Activated CD4-positive, alpha-beta T cell treated with anti-CD3 and anti-CD28 coated beads, Interleukin-2, amount 10 ng/mL, durations not matched to agents 7 days and 5 days (primary cell): ENCODE measurements around the gene ASCC1. TPM values are rescaled to one million over a fixed set of nuclear protein-coding genes. Genes with fewer than 3 reads are reported as not detected.
A peak's percentile ranks its signal among the peaks of the same experiment; 100 is the strongest.

ENCODE experiments used
- CTCF ChIA-PET: fragments of 350-600 bp; sonication (Branson Sonifier 250); formaldehyde crosslinking; loops from one replicate; lab custom pipeline; 2021; ENCODE audit warnings: antibody characterized with exemption; lab: Charles Lee
- POLR2A ChIA-PET: fragments of 350-600 bp; sonication (Branson Sonifier 250); formaldehyde crosslinking; loops from one replicate; lab custom pipeline; 2021; ENCODE audit warnings: antibody characterized with exemption; lab: Charles Lee
- DNase-seq: peaks from one replicate; pipeline ENCODE4 v3.0.0-alpha.2; 2020
- H3K27ac Mint-ChIP-seq: one replicate; pipeline ENCODE4 v1.8.0; 2021; ENCODE audit warnings: mild to moderate bottlenecking, moderate library complexity, mixed read lengths
- H3K27me3 Mint-ChIP-seq: one replicate; pipeline ENCODE4 v1.8.0; 2021; ENCODE audit warnings: mixed read lengths
- H3K36me3 Mint-ChIP-seq: one replicate; pipeline ENCODE4 v1.8.0; 2021; ENCODE audit warnings: low read depth, mixed read lengths
- H3K4me1 Mint-ChIP-seq: one replicate; pipeline ENCODE4 v1.8.0; 2021; ENCODE audit warnings: mixed read lengths
- H3K4me3 Mint-ChIP-seq: one replicate; pipeline ENCODE4 v1.8.0; 2021; ENCODE audit warnings: mild to moderate bottlenecking, moderate library complexity, mixed read lengths
- H3K9me3 Mint-ChIP-seq: one replicate; pipeline ENCODE4 v1.8.0; 2021; ENCODE audit warnings: mixed read lengths
- total RNA-seq, 2 experiments: library from RNA; stranded (reverse); gene quantifications; one replicate each; pipeline ENCODE4 v1.2.3, GENCODE V29; 2021

Gene ASCC1
- total RNA-seq, 2 experiments from 2014 or later: 24.8 to 35.6 TPM

DNA sequence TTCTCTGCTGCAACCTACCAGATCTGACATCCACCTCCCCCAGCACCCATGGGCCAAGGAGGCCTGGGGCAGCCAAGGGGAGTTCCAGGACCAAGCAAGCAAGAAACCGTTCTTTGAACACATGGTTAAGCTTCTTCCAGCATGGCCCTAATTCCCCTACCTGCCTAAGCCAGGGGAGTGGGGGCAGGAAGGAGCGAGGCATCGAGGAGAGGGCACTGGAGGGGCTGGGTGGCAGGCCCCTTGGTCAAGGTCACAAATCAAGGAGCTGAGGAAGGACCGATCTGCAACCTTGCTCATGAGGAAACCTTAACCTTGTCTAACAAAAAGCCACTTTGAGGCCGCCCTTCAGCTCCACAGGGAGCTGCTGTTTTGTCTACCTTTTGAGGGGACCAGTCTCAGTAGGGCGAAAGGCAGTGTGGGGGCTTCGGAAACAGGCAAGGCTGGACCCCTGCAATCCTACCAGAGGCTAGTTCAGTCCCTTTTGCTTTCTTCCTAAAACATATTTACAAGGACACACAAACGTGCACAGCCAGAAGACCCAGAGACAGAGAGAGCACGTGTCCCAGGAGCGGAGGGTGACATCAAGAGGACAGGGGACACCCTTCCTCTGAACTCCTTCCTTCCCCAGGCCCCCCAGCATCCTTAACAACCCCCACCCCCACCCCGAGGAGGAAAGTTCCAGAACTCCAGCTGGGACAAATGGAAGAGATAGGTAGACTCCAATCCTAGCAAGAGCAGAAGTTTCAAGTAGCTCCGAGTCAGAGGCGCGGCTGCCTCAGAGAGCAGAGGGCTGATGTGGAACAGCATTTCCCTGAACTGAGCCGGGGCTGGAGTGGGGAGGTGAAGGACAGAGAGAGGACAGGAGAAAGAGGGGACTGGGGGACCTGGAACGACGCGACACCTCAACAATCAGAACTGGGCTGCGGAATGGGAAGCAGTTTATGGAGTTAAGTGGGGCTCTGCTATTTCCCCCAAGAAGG is 155.9 kb downstream of the ASCC1 start:
- Mint-ChIP-seq H3K9me3 (no peaks in the 10 kb centered on the region), H3K27me3 (no peaks in the 10 kb centered on the region), H3K36me3 (peaks cover 29% of the 10 kb centered on the region), H3K4me1 (peaks cover 4% of the 10 kb centered on the region), H3K27ac (peak overlapping the region; percentile 37), H3K4me3 (no peak overlapping the region)
- ChIA-PET CTCF (interaction anchor here (0.6 to 4.0 kb wide), 5 partner anchors 11 to 647 kb away, joined by 3 to 21 read pairs (median 9); no protein-coding TSS in a partner anchor), POLR2A (no interaction called here)
- no peak for DNase-seq

DNA sequence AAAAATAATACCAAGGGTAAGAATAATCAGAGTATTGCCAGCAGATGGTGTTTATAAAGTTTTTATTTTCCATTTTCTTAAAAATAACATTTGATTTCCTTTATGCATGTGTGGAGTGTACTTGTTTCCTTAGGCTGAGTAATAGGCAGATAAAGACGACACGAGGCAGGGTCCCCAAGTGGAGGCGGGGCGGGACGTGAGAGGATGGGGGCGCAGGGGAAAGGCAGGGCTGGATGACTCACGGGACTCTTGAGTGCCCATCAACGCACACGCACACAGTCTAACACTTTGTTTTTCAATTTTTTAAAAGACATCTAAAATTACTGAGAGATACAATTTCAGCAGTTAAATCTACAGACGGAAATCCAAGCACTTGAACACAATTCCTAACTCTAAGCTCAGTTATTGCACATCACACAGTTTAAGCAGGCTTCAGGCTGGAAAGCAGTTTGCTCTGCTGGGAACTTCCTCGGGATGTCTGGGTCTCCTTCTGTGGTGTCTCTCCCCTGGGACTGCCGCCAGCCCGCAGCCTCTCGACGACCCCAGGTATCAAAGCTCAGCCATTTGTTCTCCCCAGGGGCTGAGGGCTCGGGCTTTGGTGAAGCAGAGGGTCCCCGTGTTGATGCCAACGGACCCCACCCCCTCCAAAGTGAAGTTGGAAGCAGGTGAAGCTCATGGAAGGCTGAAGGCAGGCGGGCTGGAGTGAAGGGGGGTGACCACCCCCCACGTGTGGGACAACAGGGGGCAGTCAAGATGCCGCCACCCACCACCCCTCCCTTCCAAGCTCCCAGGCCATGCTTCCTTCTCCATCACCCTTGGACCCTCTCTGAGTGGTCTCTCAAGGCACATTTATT is 156.9 kb downstream of the ASCC1 start:
- CTCF ChIA-PET: interaction anchor here (0.6 to 4.0 kb wide), 4 partner anchors 11 to 646 kb away, joined by 3 to 21 read pairs (median 6); no protein-coding TSS in a partner anchor
- POLR2A ChIA-PET: no interaction called here
- H3K36me3 Mint-ChIP-seq: peaks cover 27% of the 10 kb centered on the region
- H3K27ac Mint-ChIP-seq: peak overlapping the region; percentile 41
- no peak overlapping the region for H3K4me3 Mint-ChIP-seq
- no peak for DNase-seq
- H3K4me1 Mint-ChIP-seq: peaks cover 7% of the 10 kb centered on the region
- H3K27me3 Mint-ChIP-seq: no peaks in the 10 kb centered on the region
- no peaks in the 10 kb centered on the region for H3K9me3 Mint-ChIP-seq

DNA sequence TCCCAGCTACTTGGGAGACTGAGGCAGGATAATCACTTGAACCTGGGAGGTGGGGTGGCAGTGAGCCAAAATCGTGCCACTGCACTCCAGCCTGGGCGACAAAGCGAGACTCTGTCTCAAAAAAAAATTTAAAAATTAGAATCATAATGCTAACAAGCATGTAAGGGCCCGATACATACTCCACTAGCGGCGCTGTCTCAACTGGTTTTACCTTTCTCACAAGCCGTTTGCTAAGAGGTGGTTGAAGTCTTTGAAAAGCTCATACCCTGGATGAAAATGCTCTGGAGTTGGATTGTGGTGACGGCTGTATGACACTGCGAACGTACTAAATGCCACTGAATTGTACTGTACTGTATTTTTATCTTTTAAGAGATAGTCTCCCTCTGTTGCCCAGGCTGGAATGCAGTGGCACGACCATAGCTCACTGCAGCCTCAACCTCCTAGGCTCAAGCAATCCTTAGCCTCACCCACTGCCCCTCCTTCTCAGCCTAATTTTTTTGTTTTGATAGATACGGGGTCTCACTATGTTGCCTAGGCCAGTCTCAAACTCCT is 157.7 kb downstream of the ASCC1 start:
- Mint-ChIP-seq H3K27ac (peak overlapping the region; percentile 41), H3K9me3 (no peaks in the 10 kb centered on the region), H3K4me3 (no peak overlapping the region), H3K27me3 (no peaks in the 10 kb centered on the region), H3K36me3 (peaks cover 19% of the 10 kb centered on the region), H3K4me1 (peaks cover 7% of the 10 kb centered on the region)
- DNase-seq: no peak
- CTCF ChIA-PET: interaction anchor here (0.7 to 4.0 kb wide), 2 partner anchors 10 to 125 kb away, joined by 3 to 21 read pairs; no protein-coding TSS in a partner anchor
- POLR2A ChIA-PET: no interaction called here

DNA sequence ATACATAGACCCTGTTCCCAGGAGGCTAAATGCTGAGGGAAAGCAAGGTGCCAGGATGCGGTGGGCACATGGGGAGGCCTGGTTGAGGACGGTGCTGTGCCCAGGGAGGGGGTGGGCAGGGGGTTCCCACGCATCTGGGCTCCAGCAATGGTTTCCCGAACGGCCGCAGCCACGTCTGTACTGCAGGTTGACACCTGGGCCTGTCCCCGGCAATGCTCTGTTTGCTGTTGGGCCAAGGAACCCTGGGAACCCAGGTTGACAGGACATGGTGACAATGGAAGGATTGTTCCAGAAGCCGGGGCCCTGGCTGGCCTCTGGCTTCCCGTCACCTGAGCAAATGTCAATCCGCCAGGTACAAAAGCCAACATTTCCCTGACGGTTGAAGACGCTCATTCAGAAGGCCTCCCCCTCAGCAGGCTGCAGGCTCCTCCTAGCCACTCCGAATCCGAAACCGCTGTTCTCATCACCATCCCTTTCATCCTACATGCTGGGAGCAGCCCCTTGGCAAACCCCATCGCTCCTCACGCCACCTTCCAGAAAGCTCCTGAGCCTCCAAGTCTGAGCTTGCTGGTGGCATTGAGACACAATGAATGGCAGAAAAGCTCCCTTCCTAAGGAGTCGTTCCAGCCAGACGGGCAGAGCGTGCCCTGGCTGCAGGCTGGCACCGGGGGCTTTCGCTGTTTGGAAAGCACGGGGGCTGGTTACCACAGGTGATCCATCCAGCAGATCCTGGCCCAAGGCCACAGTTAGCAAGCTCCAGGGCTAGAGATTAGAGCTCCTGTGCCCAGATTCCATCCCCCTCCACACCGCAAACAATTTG is 158.9 kb downstream of the ASCC1 start:
- Mint-ChIP-seq H3K36me3 (peaks cover 8% of the 10 kb centered on the region), H3K4me3 (peak overlapping the region; percentile 20), H3K27ac (no peak overlapping the region), H3K27me3 (no peaks in the 10 kb centered on the region), H3K9me3 (no peaks in the 10 kb centered on the region), H3K4me1 (peaks cover 5% of the 10 kb centered on the region)
- no peak for DNase-seq
- ChIA-PET CTCF (interaction anchor here (1.3 to 4.0 kb wide), 3 partner anchors 9 to 15 kb away, joined by 3 to 21 read pairs (median 3); no protein-coding TSS in a partner anchor), POLR2A (no interaction called here)

DNA sequence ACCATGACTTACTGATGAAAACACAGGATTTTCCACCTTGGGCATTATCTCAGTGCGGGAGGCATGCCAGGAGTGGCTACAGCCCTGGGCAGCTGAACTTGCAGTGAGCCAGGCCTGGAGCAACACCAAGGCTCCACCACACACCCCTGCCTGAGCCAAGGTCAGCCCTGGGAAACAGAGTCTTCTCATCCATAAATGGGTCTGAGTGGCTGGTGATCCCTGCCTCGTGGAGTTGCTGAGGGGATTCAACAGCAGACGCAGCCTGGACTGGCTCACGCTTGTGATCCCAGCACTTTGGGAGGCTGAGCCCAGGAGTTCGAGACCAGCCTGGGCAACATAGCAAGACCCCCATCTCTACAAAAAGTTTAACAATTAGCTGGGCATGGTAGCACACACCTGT is 160.0 kb downstream of the ASCC1 start:
- H3K27ac Mint-ChIP-seq: no peak overlapping the region
- H3K27me3 Mint-ChIP-seq: no peaks in the 10 kb centered on the region
- DNase-seq: no peak
- CTCF ChIA-PET: interaction anchor here (1.4 kb wide), 1 partner anchor 11 kb away, joined by 3 read pairs; no protein-coding TSS in a partner anchor
- peaks cover 3% of the 10 kb centered on the region for H3K36me3 Mint-ChIP-seq
- POLR2A ChIA-PET: interaction anchor here (0.6 kb wide), 1 partner anchor 602 kb away, joined by 4 read pairs; no protein-coding TSS in a partner anchor
- H3K9me3 Mint-ChIP-seq: no peaks in the 10 kb centered on the region
- H3K4me3 Mint-ChIP-seq: no peak overlapping the region
- H3K4me1 Mint-ChIP-seq: peaks cover 5% of the 10 kb centered on the region

DNA sequence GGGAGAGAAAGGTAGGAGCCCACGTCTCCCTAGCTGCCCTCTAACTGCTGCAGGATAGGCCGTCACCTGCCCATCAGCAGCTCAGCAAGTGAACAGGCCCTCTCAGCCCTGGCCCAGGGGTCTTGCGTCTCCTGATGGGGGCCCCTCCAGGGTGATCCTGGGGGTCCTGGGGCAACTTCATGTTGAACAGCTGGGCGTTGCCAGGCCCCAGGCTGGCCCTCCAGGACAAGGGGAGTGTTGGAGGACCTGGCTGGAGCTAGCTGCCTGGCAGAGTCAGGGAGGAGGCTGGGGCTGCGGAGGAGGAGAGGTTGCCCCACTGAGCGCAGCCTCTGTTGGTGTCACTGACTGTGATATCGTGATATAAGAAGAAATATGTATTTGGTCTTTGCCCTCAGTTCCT is 162.4 kb downstream of the ASCC1 start:
- no peaks in the 10 kb centered on the region for H3K36me3 Mint-ChIP-seq
- peaks cover 6% of the 10 kb centered on the region for H3K4me1 Mint-ChIP-seq
- POLR2A ChIA-PET: no interaction called here
- no peaks in the 10 kb centered on the region for H3K27me3 Mint-ChIP-seq
- DNase-seq: no peak
- H3K27ac Mint-ChIP-seq: no peak overlapping the region
- H3K4me3 Mint-ChIP-seq: no peak overlapping the region
- no peaks in the 10 kb centered on the region for H3K9me3 Mint-ChIP-seq
- CTCF ChIA-PET: no interaction called here

DNA sequence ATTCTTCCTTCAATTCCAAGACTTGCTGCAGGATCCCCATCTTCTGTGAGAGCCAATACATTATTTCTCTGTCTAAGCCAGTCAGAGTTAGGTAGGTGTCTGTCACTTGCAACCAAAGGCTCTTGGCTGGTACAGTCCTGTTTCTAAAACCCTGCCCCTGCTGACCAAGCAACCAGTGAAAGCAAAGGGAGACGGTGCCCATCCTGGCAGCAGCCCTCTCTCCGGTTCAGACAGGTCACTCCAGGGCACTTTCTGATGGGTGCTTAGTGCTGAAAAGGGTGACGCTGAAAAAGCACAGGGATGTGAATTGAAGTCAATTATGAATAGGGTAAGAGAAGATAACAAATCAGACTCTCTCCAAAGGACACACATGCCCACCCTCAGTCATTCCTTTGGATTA is 165.2 kb downstream of the ASCC1 start:
- H3K9me3 Mint-ChIP-seq: no peaks in the 10 kb centered on the region
- H3K36me3 Mint-ChIP-seq: no peaks in the 10 kb centered on the region
- no peak overlapping the region for H3K4me3 Mint-ChIP-seq
- H3K4me1 Mint-ChIP-seq: peaks cover 11% of the 10 kb centered on the region
- ChIA-PET CTCF (interaction anchor here (1.1 kb wide), 1 partner anchor 12 kb away, joined by 3 read pairs; no protein-coding TSS in a partner anchor), POLR2A (no interaction called here)
- no peak for DNase-seq
- no peak overlapping the region for H3K27ac Mint-ChIP-seq
- H3K27me3 Mint-ChIP-seq: no peaks in the 10 kb centered on the region

DNA sequence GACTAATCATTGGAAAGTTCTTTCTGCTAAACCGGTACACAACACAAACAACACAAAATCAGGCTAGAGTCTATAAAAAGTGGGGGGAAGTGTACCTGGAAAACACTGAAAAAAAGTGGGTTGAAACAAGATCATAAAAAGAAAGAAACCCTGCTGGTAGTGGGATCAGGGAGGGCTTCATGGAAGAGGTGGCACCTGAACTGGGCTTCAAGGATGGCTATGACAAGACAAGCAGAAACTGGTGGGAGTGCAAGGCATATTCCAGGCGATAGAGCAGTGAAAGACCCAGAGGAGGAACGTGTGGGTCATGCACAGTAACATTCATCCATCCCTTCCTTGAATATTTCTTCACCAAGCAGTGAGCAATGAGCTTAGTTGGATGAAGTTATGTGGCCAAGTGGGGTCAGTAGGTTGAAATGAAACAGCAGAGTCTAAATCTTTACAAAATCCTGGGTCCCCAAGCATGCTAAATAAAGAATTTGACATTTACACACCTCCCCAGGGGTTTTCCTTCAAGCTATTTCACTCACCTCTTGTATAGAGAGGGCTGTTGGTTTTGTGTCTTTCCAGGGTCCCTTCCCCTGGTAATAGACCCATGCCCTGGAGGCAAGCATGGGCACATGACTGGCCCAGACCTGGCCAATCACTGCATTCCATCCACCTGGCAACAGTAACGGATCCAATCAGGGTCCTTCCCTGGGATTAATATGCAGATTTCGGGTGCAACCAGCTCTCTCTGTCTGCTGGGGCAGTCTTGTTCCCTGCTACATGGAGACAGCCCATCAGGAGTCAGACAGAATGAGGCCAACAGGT is 165.9 kb downstream of the ASCC1 start:
- Mint-ChIP-seq H3K4me3 (no peak overlapping the region), H3K4me1 (peaks cover 15% of the 10 kb centered on the region), H3K36me3 (no peaks in the 10 kb centered on the region), H3K27me3 (no peaks in the 10 kb centered on the region), H3K27ac (no peak overlapping the region), H3K9me3 (no peaks in the 10 kb centered on the region)
- ChIA-PET POLR2A (no interaction called here), CTCF (interaction anchor here (0.5 to 2.5 kb wide), 2 partner anchors 287 to 1053 kb away, joined by 3 to 10 read pairs; no protein-coding TSS in a partner anchor)
- DNase-seq: no peak

DNA sequence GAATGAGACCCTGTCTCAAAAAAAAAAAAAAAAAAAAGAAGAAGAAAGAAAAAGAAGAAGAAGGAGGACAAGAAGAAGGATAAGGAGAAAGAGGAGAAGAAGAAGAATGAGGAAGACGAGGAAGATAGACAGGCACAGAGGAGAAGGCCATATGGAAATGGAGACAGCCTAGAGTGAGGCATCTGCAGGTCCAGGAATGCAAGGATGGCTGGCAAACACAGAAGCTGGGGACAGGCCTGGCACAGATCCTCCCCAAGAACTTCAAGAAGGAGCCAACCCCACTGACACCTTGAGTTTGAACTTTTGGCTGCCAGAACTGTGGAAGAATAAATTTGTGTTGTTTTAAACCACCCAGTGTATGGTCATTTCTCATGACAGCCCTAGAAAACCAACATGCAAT is 166.6 kb downstream of the ASCC1 start:
- ChIA-PET POLR2A (no interaction called here), CTCF (interaction anchor here (0.5 to 2.5 kb wide), 19 partner anchors 9 to 1054 kb away, joined by 3 to 21 read pairs (median 5); no protein-coding TSS in a partner anchor)
- no peak overlapping the region for H3K27ac Mint-ChIP-seq
- H3K9me3 Mint-ChIP-seq: no peaks in the 10 kb centered on the region
- no peaks in the 10 kb centered on the region for H3K27me3 Mint-ChIP-seq
- peaks cover 12% of the 10 kb centered on the region for H3K4me1 Mint-ChIP-seq
- H3K36me3 Mint-ChIP-seq: no peaks in the 10 kb centered on the region
- no peak overlapping the region for H3K4me3 Mint-ChIP-seq
- no peak for DNase-seq

DNA sequence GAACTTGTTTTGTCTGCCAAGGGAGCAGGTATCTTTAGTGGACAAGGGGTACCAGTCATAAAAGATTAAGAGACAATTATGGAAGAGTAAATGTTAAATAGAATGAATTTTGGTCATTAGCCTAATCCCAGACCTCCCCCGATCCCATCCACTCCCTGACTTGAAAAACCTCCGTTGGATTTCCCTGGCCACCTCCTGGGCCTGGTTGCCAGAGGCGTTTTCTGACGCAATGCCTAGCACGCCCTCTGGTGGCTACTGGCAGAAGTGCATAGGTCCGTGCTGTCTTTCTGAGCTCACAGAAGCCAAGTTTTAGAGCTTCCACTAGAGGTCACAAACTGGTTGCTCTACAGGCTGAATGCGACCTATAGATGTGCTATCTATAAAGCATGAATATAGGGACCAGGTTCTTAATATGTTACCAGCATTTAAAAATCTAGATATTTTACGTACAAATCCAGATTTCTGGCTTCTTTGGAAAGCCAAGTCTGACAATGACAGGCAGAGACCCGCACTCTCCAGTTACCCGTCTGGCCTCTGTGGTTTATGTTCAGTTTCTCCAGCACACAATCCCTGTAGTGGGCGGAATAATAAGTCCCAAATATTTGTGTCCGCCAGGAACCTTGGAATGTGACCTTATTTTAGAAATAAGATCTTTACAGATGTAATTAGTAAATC is 167.5 kb downstream of the ASCC1 start:
- Mint-ChIP-seq H3K9me3 (no peaks in the 10 kb centered on the region), H3K27ac (no peak overlapping the region), H3K4me1 (peaks cover 12% of the 10 kb centered on the region), H3K4me3 (no peak overlapping the region), H3K27me3 (no peaks in the 10 kb centered on the region), H3K36me3 (no peaks in the 10 kb centered on the region)
- peak; percentile 94 for DNase-seq
- CTCF ChIA-PET: interaction anchor here (0.6 to 2.5 kb wide), 45 partner anchors 10 to 305 kb away, joined by 3 to 21 read pairs (median 4); partner anchors contain the start of gene SPOCK2
- POLR2A ChIA-PET: interaction anchor here (0.5 to 1.0 kb wide), 2 partner anchors 23 to 236 kb away, joined by 3 to 4 read pairs; no protein-coding TSS in a partner anchor
